Skin of body (tissue), 2 donors: ENCODE results near the gene VAMP3. TPM values are rescaled to one million over a fixed set of nuclear protein-coding genes. Genes with fewer than 3 reads are reported as not detected.
"Not testable (repeated sequence)": the region's sequence is repeated elsewhere in the genome, so short reads cannot be mapped to it uniquely, and the experiment has no call there.

Experiments
- DNase-seq: peaks from one replicate; lab custom pipeline; 2025; lab: John Stamatoyannopoulos, UW
- total RNA-seq: library from RNA; depleted of rRNA; stranded (reverse); fragments of >200 nt; gene quantifications from one replicate; pipeline ENCODE4 v1.2.3, GENCODE V29; 2014

The VAMP3 gene
- total RNA-seq, 1 donor from 2014 or later = 62.6 TPM

DNA sequence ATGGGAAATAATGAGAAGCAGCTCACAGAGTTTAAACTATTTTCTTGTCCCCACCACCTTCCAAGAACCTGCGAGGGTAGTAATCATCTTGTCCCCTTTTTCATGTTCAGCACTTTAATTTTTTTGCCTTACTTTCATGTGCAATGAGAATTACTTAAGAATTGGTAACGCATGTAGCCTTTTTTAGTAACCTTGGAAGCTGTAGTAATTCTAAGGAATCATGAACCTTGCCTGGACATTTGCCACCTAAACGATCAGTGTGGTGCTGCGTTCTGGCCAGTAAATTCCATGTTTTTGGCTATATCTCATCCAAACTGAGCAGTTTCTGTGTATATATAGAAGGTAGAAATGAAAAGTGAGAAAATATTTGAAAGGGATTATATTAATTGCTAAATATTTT lies 3.9 kb upstream of the VAMP3 start:
- DNase-seq = no peak

DNA sequence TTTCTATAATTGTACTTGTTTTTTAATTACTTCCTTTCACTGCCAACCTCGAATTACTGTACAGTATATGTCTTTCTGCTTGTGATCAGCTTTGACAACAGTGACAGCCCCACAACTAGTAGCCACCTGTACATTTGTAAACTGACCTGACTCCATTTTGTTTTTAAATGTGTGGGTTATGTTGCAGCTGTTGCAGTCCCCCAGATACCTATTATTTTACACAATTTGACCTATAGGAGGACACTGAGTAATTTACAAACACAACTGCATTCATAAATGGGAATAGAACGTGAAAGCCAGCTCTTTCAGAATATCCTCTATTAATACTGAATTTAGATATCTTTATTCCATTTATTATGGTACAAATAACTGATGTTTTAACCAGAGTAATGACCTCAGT lies 2.5 kb upstream of the VAMP3 start:
- DNase-seq = no peak

GRCh38 chr1:7769673-7770412 lies 1.3 kb upstream of the VAMP3 start:
- no peak for DNase-seq

- no peak for DNase-seq
Measured at GRCh38 chr1:7770669-7770996, 463 bp upstream of the VAMP3 start.

DNA sequence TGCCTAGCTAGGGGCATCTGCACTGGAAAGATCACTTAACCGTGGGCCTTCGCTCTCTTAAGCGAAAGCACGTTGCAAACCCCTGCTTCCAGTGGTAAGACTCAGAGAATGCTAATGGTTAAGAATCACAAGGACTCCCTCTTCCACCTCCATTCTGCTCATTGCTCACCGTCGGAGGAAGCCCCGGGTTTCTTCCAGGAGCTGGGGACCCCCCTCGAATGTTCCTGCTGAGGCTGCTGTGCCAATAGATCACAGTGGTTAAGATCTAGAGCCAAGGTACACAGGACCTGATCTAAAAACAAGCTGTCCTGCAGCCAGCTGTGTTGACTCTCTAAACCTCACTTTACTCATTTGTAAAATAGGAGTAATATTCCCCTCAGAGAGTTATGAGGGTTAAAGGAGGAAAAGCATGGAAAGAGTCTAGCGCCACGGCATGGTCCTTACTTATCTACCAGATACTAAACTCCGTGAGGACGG lies 765 bp downstream of the VAMP3 start:
- DNase-seq = no peak

- no peak for DNase-seq
Measured at GRCh38 chr1:7777591-7777990, 6.5 kb downstream of the VAMP3 start.

- DNase-seq = no peak
Measured at GRCh38 chr1:7778133-7778628, 7.1 kb downstream of the VAMP3 start.

GRCh38 chr1:7780976-7781375 lies 9.9 kb downstream of the VAMP3 start:
- DNase-seq = no peak

GRCh38 chr1:7781501-7781900 lies 10.4 kb downstream of the VAMP3 start:
- no peak for DNase-seq

DNA sequence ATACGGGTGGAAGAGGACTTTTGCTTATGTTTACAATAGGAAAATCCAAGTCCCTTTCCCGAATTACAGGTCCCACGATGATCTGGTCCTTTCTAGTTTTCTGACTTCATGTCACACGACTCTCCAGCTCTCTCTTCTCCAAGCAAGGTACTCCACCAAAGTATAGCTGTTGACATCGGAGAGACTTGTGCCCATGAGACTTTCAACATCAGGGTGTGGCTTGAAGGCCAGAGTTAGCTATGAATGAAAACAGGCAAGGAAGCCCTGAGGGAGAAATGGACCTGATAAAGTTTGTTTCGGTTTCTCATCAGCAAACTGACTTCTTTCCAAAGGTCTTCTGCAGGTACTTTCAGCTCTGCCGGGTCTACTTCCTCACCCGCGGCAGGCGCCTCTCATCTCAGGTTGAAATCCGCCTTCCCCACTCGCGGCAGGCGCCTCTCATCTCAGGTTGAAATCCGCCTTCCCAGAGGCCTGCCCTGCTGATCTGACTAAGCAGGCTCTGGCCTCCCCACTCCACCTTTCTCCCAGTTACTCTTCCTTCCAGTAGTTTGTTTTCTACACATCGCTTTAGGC lies 10.9 kb downstream of the VAMP3 start:
- DNase-seq = no peak

- no peak for DNase-seq
Measured at GRCh38 chr1:7783178-7783711, 12.1 kb downstream of the VAMP3 start.

DNA sequence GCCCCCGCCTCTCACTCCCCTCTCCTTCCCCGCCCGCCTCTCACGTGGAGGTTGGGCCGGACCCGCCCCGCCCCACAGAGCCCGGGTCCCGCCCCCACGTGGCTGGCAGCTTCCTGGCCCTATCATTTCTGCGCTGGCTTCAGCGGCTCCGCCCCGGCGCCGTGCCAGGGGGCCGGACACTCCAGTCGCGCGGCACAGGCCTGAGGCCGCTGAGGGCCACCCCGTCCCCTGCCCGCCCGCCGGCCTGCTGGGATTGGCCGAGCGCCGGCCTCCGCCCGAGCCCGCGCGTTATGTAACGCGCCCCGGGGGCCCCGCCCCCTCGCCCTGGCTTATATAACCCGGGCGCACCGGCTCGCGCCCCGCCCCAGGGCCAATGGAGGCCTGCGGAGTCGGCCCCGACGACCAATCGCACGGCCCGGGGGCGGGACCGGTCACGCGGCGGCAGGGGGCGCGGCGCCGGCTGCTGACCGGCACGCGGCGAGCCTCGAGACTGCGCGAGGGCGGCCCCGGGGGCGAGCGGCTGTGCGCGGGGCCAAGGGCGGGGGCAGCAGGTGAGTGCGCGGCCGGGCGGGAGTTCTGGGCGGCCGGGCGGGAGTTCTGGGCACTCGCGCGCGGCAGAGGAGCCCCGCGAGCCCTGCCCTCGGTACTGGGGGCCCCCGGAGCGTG lies 12.9 kb downstream of the VAMP3 start, which contains the start of gene PER3:
TSS of gene PER3 (plus strand) at position 466 of the 666 bp plus-strand sequence. CDS start 587 bp downstream, outside the sequence.
- peak; percentile 89 for DNase-seq

DNA sequence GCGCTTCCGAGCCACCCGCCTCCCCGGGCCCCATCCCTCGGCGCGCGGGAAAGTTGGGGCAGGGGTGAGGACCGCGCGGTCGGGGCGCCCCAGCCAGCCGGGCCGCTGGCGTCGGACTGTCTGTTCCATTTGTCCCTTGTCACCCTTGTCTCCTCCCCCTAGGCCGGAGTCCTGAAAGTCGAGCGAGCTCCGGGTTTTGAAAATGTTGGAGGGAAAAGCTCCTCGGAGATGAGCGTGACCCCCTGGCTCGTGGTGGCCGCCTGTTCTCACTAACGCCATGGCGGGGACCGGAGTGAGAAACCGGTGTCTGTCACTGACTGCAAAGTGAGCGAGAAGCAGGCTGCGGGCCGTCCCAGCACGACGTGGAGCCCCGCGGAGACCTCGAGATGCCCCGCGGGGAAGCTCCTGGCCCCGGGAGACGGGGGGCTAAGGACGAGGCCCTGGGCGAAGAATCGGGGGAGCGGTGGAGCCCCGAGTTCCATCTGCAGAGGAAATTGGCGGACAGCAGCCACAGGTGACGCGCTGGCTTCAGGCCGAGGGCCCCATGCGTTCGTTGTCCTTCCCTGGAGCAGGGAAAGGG lies 13.5 kb downstream of the VAMP3 start:
- no peak for DNase-seq

- no peak for DNase-seq
Measured at GRCh38 chr1:7785108-7785507, 14.0 kb downstream of the VAMP3 start.

- no peak for DNase-seq
Measured at GRCh38 chr1:7786795-7787194, 15.7 kb downstream of the VAMP3 start.

- no peak for DNase-seq
Measured at GRCh38 chr1:7789828-7790227, 18.7 kb downstream of the VAMP3 start.

- not testable (repeated sequence) for DNase-seq
Measured at GRCh38 chr1:7791027-7791426, 19.9 kb downstream of the VAMP3 start.

DNA sequence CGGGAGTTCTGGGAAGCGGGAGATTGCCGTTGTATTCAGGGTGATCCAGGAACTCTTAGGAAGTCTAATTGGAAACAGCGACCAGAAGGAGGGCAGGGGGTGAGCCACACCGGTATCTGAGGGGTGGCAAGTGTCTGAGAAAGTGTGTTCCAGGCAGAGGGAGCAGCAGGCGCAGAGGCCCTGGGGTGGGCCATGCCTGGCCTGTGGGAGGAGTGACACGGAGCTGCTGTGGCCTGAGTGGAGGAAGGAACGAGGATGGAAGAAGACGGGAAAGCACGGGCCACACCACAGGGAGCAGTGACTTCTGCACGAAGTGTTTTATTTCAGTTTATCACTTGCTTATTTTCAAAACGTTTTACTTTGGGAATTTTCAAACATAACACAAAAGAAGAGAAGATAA lies 24.3 kb downstream of the VAMP3 start:
- no peak for DNase-seq

- DNase-seq = no peak
Measured at GRCh38 chr1:7805460-7805859, 34.4 kb downstream of the VAMP3 start.

DNA sequence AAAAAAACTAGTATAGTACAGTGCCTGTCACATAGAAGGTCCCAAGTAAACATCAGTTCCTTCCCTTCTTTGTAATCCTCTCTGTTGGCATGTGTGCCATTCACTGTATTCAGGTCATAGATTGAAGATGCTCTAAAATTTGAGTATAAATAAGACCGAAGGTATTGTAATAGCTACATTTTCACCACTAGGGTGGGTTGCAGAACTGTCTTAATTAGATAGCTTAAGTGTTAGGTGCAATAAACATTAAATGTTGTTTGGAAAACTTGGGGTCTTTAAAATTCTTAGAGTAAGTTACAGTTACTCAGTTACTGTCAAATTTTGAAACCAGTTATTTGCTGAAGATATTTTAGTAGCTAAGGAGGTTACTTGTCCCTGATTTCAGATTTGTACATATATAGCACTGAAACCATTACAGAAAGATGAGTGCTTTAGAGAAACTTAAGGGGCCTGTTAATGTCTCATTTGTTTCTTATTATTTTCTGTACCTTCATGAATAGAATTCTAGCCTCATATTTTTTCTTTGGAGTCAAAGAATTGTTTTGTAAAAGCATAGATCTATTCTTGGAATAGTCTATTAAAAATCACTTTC lies 37.3 kb downstream of the VAMP3 start:
- no peak for DNase-seq

DNA sequence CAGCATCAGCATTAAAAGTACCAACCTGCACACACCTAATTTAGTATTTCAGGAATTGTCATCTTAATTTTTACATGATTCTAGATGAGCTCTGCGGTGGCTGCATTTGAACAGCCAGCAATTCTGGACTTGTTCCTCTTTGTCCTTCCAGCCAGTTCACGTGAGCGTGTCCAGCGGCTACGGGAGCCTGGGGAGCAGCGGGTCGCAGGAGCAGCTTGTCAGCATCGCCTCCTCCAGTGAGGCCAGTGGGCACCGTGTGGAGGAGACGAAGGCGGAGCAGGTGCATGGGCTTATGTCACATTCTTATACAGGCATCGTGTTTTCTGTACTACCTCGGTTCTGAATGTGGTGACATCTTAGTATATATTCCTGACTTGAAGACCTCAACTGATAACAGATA lies 38.6 kb downstream of the VAMP3 start:
- DNase-seq = no peak
